HL-60/S4 (cell line): ENCODE data around the gene GPATCH1.
"Not testable (repeated sequence)": the region's sequence is repeated elsewhere in the genome, so short reads cannot be mapped to it uniquely, and the experiment has no call there.

Experiments
- in situ Hi-C: fragments of 300-500 bp; cut with MboI; formaldehyde crosslinking; loops from 2 replicates; pipeline ENCODE4 v1.14.3; 2022; ENCODE audit warnings: low sequenced_read_pairs

Gene GPATCH1

GRCh38 chr19:33080761-33081681 is at the start of gene GPATCH1:
Gene GPATCH1, plus strand, starts transcription at chr19:33081181. Its CDS starts 13 bp downstream, at chr19:33081194.
- in situ Hi-C loops, result no loop called here

- in situ Hi-C loops, result no loop called here
These were observed 48.7 kb upstream of the GPATCH1 start for GRCh38 chr19:33032218-33032781.

- in situ Hi-C loops, result no loop called here
These were observed 45.5 kb upstream of the GPATCH1 start for GRCh38 chr19:33035461-33035860.

GRCh38 chr19:33036370-33037167 is 44.4 kb upstream of the GPATCH1 start:
- in situ Hi-C loops, result not testable (repeated sequence)

- in situ Hi-C loops, result not testable (repeated sequence)
These were observed 43.6 kb upstream of the GPATCH1 start for GRCh38 chr19:33037168-33038025.

- in situ Hi-C loops, result no loop called here
These were observed 41.8 kb upstream of the GPATCH1 start for GRCh38 chr19:33039108-33039599.

- in situ Hi-C loops, result no loop called here
These were observed 41.2 kb upstream of the GPATCH1 start for GRCh38 chr19:33039815-33040214.

GRCh38 chr19:33040994-33041827 is 39.8 kb upstream of the GPATCH1 start:
- in situ Hi-C loops, result no loop called here

- in situ Hi-C loops, result not testable (repeated sequence)
These were observed 39.2 kb upstream of the GPATCH1 start for GRCh38 chr19:33041828-33042160.

- in situ Hi-C loops, result no loop called here
These were observed 33.6 kb upstream of the GPATCH1 start for GRCh38 chr19:33047422-33047821.

GRCh38 chr19:33048806-33049676 is 31.9 kb upstream of the GPATCH1 start:
- in situ Hi-C loops, result no loop called here

GRCh38 chr19:33050110-33050509 is 30.9 kb upstream of the GPATCH1 start:
- in situ Hi-C loops, result no loop called here

GRCh38 chr19:33052352-33052972 is 28.5 kb upstream of the GPATCH1 start:
- in situ Hi-C loops, result no loop called here

- in situ Hi-C loops, result no loop called here
These were observed 26.4 kb upstream of the GPATCH1 start for GRCh38 chr19:33054623-33055022.

- in situ Hi-C loops, result no loop called here
These were observed 25.3 kb upstream of the GPATCH1 start for GRCh38 chr19:33055718-33056117.

- in situ Hi-C loops, result no loop called here
These were observed 20.4 kb upstream of the GPATCH1 start for GRCh38 chr19:33060586-33060985.

- in situ Hi-C loops, result no loop called here
These were observed 18.1 kb upstream of the GPATCH1 start for GRCh38 chr19:33062902-33063301.

- in situ Hi-C loops, result no loop called here
These were observed 17.6 kb upstream of the GPATCH1 start for GRCh38 chr19:33063356-33063752.
